GM23338 (cell line): ENCODE results near the gene MCRIP1. TPM values are rescaled to one million over a fixed set of nuclear protein-coding genes. Genes with fewer than 3 reads are reported as not detected.
A peak's percentile ranks its signal among the peaks of the same experiment; 100 is the strongest.

ENCODE experiments used
- ATAC-seq: fragments of 200-7000 bp; cut with Tn5 transposase; 3 replicates; pipeline ENCODE4 v1.9.1; 2020
- DNase-seq: peaks from one replicate; pipeline ENCODE4 v3.0.0-alpha.2; 2015; ENCODE audit warnings: low spot score
- H2AFZ ChIP-seq: fragments of 200-600 bp; sonication (generic); 2 replicates; pipeline ENCODE4 v1.8.0; 2016; ENCODE audit warnings: antibody characterized with exemption, mild to moderate bottlenecking, moderate library complexity
- H3F3A ChIP-seq: fragments of 200-600 bp; sonication (generic); replicated peaks from 2 replicates; pipeline ENCODE4 v1.8.0; 2017; ENCODE audit warnings: antibody characterized with exemption, mixed run types, low read depth
- H3K27ac ChIP-seq: fragments of 200-600 bp; sonication (generic); 2 replicates; pipeline ENCODE4 v1.6.1; 2016; ENCODE audit warnings: low read depth
- H3K27me3 ChIP-seq: fragments of 200-600 bp; sonication (generic); 2 replicates; pipeline ENCODE4 v1.8.0; 2016; ENCODE audit warnings: mild to moderate bottlenecking, mixed run types, moderate library complexity; ENCODE audit not compliant: insufficient read depth
- H3K36me3 ChIP-seq: fragments of 200-600 bp; sonication (generic); 2 replicates; pipeline ENCODE4 v1.8.0; 2016; ENCODE audit warnings: mild to moderate bottlenecking; ENCODE audit not compliant: insufficient read depth
- H3K4me1 ChIP-seq: fragments of 200-600 bp; sonication (generic); 2 replicates; pipeline ENCODE4 v1.8.0; 2016; ENCODE audit warnings: mild to moderate bottlenecking, moderate library complexity; ENCODE audit not compliant: insufficient read depth
- H3K4me2 ChIP-seq: fragments of 200-600 bp; sonication (generic); 2 replicates; pipeline ENCODE4 v1.7.1; 2017; ENCODE audit warnings: mixed run types
- H3K4me3 ChIP-seq: fragments of 200-600 bp; sonication (generic); 2 replicates; pipeline ENCODE4 v1.6.1; 2016; ENCODE audit warnings: mixed run types
- H3K79me2 ChIP-seq: fragments of 200-600 bp; sonication (generic); replicated peaks from 2 replicates; pipeline ENCODE4 v1.8.0; 2017; ENCODE audit warnings: mild to moderate bottlenecking; ENCODE audit not compliant: insufficient read depth
- H3K9me2 ChIP-seq: fragments of 200-600 bp; sonication (generic); 2 replicates; pipeline ENCODE4 v1.8.0; 2017; ENCODE audit not compliant: insufficient read depth
- H4K20me1 ChIP-seq: fragments of 200-600 bp; sonication (generic); replicated peaks from 2 replicates; pipeline ENCODE4 v1.8.0; 2017; ENCODE audit warnings: mild to moderate bottlenecking; ENCODE audit not compliant: insufficient read depth
- H3K27ac Mint-ChIP-seq: 2 replicates; pipeline ENCODE4 v1.8.0; 2020; ENCODE audit warnings: inconsistent platforms, mild to moderate bottlenecking, moderate library complexity, mixed read lengths
- H3K27me3 Mint-ChIP-seq: 3 replicates; pipeline ENCODE4 v1.8.0; 2022; ENCODE audit warnings: low read depth, mild to moderate bottlenecking, moderate library complexity, mixed read lengths, inconsistent platforms; ENCODE audit not compliant: insufficient read depth, poor library complexity
- H3K36me3 Mint-ChIP-seq: 3 replicates; pipeline ENCODE4 v1.8.0; 2021; ENCODE audit warnings: low read depth, mild to moderate bottlenecking, inconsistent platforms, moderate library complexity, mixed read lengths
- H3K4me1 Mint-ChIP-seq: 3 replicates; pipeline ENCODE4 v1.8.0; 2020; ENCODE audit warnings: mild to moderate bottlenecking, inconsistent platforms, mixed read lengths
- H3K4me3 Mint-ChIP-seq: 3 replicates; pipeline ENCODE4 v1.8.0; 2021; ENCODE audit warnings: moderate library complexity, mild to moderate bottlenecking, inconsistent platforms, mixed read lengths
- H3K9me3 Mint-ChIP-seq: 3 replicates; pipeline ENCODE4 v1.8.0; 2020; ENCODE audit warnings: moderate library complexity, mild to moderate bottlenecking, inconsistent platforms, mixed read lengths
- CREB1 ChIP-seq: fragments of 250-450 bp; sonication (Bioruptor Pico); IDR thresholded peaks from 2 replicates; pipeline ENCODE4 v1.5.0; 2020; ENCODE audit warnings: low read depth, mild to moderate bottlenecking, moderate library complexity
- ETS1 ChIP-seq: IDR thresholded peaks from 2 replicates; pipeline ENCODE4 v1.6.1; 2016; ENCODE audit warnings: antibody characterized with exemption
- EZH2 ChIP-seq: fragments of 200-600 bp; sonication (generic); IDR thresholded peaks from one replicate; pipeline ENCODE4 v1.8.0; 2017; ENCODE audit warnings: antibody characterized with exemption, mild to moderate bottlenecking, low read depth; ENCODE audit not compliant: unreplicated experiment
- EZH2phosphoT487 ChIP-seq: fragments of 200-600 bp; sonication (generic); IDR thresholded peaks from one replicate; pipeline ENCODE4 v1.8.1; 2018; ENCODE audit warnings: antibody characterized with exemption; ENCODE audit not compliant: unreplicated experiment
- JUNB ChIP-seq: IDR thresholded peaks from one replicate; pipeline ENCODE4 v1.6.1; 2016; ENCODE audit warnings: antibody characterized with exemption; ENCODE audit not compliant: unreplicated experiment
- NANOG ChIP-seq: IDR thresholded peaks from 2 replicates; pipeline ENCODE4 v1.6.1; 2016; ENCODE audit warnings: antibody characterized with exemption, borderline replicate concordance
- POLR2AphosphoS5 ChIP-seq: IDR thresholded peaks from 2 replicates; pipeline ENCODE4 v1.6.1; 2016; ENCODE audit warnings: antibody characterized with exemption, low read depth
- REST ChIP-seq: IDR thresholded peaks from one replicate; pipeline ENCODE4 v1.6.1; 2018; ENCODE audit warnings: antibody characterized with exemption; ENCODE audit not compliant: unreplicated experiment
- STAT1 ChIP-seq: IDR thresholded peaks from one replicate; pipeline ENCODE4 v1.6.1; 2016; ENCODE audit warnings: antibody characterized with exemption; ENCODE audit not compliant: unreplicated experiment
- ZNF114 ChIP-seq: fragments of 250-450 bp; sonication (Bioruptor Pico); IDR thresholded peaks from 2 replicates; pipeline ENCODE4 v1.5.0; 2020; ENCODE audit warnings: mild to moderate bottlenecking, moderate library complexity
- ZNF331 ChIP-seq: fragments of 250-450 bp; sonication (Bioruptor Pico); IDR thresholded peaks from 2 replicates; pipeline ENCODE4 v1.5.0; 2020; ENCODE audit warnings: low read depth, mild to moderate bottlenecking, moderate library complexity
- polyA plus RNA-seq: library from polyadenylated mRNA; unstranded; fragments of >200 nt; fragmentation: Nextera tagmentation; extraction: Ambion mirVana; gene quantifications from 2 replicates; pipeline ENCODE4 v1.2.1, GENCODE V29; 2016
- total RNA-seq: library from RNA; depleted of rRNA; stranded (reverse); fragments of >200 nt; shearing (Covaris generic); gene quantifications from 2 replicates; pipeline ENCODE4 v1.2.3, GENCODE V29; 2014
- TF ChIP-seq, protein P1 (sequence below), 2 experiments: fragments of 200-600 bp in 1 of 2; sonication (generic) in 1 of 2; conservative IDR thresholded peaks; 2 replicates each; pipeline versions ENCODE4 v1.5.1 to v1.6.1; 2016 to 2017; ENCODE audit warnings: antibody characterized with exemption in 2 of 2, low read depth in 2 of 2, mild to moderate bottlenecking in 2 of 2, moderate library complexity in 1 of 2

MCRIP1 gene
- total and polyA plus RNA-seq, 2 experiments from 2014 or later, result 85.2 to 101 TPM

DNA sequence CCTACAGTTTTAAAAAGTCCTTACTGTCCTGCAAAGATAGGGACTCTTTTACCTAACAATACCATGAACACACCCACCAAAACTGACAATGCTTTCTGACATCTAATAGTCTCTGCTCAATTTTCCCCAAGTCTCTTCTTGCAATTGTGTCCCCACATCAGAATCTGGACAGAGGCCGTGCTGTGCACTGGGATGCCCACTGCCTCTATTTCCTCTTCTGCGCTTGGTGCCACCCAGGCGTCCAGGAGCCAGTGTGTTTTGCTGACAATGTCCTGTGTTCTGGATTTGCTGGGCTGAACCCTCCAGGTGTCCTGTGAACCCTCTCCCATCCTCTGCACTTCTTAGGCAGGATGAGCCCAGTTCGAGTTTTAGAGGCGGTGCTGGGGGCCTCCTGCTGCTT lies 44.5 kb upstream of the MCRIP1 start:
- H4K20me1 ChIP-seq, result peaks cover 4% of the 10 kb centered on the region
- Mint-ChIP-seq H3K4me1 (no peaks in the 10 kb centered on the region), H3K9me3 (no peaks in the 10 kb centered on the region), H3K36me3 (peaks cover 47% of the 10 kb centered on the region), H3K27me3 (peaks cover 14% of the 10 kb centered on the region), H3K4me3 (no peak overlapping the region; the same call in 2 of the 3 replicates), H3K27ac (no peak overlapping the region)
- ATAC-seq, result no peak
- no peak for DNase-seq
- H3K4me3 ChIP-seq, result no peak overlapping the region
- H3K4me2 ChIP-seq, result no peak overlapping the region
- H3K79me2 ChIP-seq, result no peaks in the 10 kb centered on the region
- TF ChIP-seq JUNB (no peak), ZNF114 (CRISPR knock-in tag) (no peak), REST (no peak), ZNF331 (CRISPR knock-in tag) (no peak), STAT1 (no peak), CREB1 (no peak), EZH2 (no peak), NANOG (no peak), POLR2AphosphoS5 (no peak), EZH2phosphoT487 (no peak)
- no peak overlapping the region for H2AFZ ChIP-seq
- no peaks in the 10 kb centered on the region for H3K9me2 ChIP-seq
- H3K27me3 ChIP-seq, result no peaks in the 10 kb centered on the region
- H3K36me3 ChIP-seq, result peaks cover 9% of the 10 kb centered on the region; the same call in 1 of the 2 replicates
- no peaks in the 10 kb centered on the region for H3K4me1 ChIP-seq
- 0 out of 2 replicates have a peak, but pooled peaks cover 3% of the 10 kb centered on the region for H3F3A ChIP-seq
- H3K27ac ChIP-seq, result no peak overlapping the region

DNA sequence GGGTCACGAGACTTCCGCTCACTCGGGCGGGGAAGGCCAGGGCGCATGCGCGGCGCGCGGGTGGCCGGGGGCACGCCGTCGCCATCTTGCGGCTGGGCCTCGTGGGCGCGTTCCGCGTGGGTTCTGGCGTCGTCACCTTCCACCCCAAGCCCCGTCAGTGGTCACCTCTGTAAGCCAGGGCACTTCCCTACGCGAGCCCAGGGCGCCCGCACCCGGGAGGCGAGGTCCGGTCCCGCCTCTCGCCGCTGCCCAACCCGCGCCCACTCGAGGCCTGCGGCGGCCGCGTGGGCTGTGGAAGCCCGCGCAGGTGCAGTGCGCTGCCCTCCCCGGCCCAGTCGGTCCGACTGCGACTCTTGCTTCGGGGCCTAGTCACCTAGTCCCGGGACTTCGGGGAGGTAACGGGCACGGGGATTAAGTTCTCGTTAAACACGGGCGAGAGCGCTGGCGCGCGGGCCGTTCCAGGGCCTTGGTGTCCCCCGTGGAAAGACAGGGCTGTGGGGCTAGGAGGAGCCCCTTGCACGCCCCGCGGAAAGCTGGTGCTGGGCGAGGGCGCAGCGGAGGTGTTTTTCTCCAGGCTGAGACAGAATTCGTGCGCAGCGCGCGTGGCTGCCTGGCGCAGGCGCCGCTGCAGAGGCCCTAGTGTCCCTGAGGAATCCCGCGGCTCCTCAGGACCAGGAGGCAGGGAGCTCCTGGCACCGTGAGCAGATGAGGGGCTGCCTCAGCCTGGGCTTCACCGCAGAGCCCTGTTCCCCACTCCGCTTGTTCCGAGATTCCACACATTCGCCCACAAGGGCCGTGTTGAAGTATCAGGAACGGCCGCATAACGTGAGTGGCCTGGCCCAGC lies 38.5 kb upstream of the MCRIP1 start:
- peak overlapping the region; percentile 78; the same call in 1 of the 2 replicates for H3K27ac Mint-ChIP-seq
- Histone ChIP-seq H3K79me2 (0 out of 2 replicates have a peak, but pooled peaks cover 4% of the 10 kb centered on the region), H3K27ac (peak overlapping the region; percentile 63; the same call in 1 of the 2 replicates), H3K9me2 (no peaks in the 10 kb centered on the region), H2AFZ (peak overlapping the region; percentile 87), H3F3A (peaks cover 34% of the 10 kb centered on the region), H3K4me1 (peaks cover 12% of the 10 kb centered on the region), H4K20me1 (peaks cover under 1% of the 10 kb centered on the region; the same call in 1 of the 2 replicates), H3K27me3 (no peaks in the 10 kb centered on the region), H3K4me3 (peak overlapping the region; percentile 96), H3K4me2 (peak overlapping the region; percentile 92), H3K36me3 (no peaks in the 10 kb centered on the region)
- ATAC-seq (peak; percentile 9), DNase-seq (peak; percentile 89)
- TF ChIP-seq REST (peak; percentile 15), POLR2AphosphoS5 (peak; percentile 80), STAT1 (no peak), JUNB (no peak), ETS1 (peak; percentile 57; the same call in 1 of the 2 replicates)
- TF ChIP-seq, protein P1, sequence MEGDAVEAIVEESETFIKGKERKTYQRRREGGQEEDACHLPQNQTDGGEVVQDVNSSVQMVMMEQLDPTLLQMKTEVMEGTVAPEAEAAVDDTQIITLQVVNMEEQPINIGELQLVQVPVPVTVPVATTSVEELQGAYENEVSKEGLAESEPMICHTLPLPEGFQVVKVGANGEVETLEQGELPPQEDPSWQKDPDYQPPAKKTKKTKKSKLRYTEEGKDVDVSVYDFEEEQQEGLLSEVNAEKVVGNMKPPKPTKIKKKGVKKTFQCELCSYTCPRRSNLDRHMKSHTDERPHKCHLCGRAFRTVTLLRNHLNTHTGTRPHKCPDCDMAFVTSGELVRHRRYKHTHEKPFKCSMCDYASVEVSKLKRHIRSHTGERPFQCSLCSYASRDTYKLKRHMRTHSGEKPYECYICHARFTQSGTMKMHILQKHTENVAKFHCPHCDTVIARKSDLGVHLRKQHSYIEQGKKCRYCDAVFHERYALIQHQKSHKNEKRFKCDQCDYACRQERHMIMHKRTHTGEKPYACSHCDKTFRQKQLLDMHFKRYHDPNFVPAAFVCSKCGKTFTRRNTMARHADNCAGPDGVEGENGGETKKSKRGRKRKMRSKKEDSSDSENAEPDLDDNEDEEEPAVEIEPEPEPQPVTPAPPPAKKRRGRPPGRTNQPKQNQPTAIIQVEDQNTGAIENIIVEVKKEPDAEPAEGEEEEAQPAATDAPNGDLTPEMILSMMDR (conservative IDR thresholded peaks at IDR 0.05; ENCODE audit: low read depth in 2 of 2), result peak; percentile 14 to 27; a peak in 1 of 4 replicates
- peak overlapping the region; percentile 84 for H3K4me3 Mint-ChIP-seq
- peaks cover 21% of the 10 kb centered on the region for H3K4me1 Mint-ChIP-seq
- no peaks in the 10 kb centered on the region; the same call in 2 of the 3 replicates for H3K9me3 Mint-ChIP-seq
- peaks cover 8% of the 10 kb centered on the region; the same call in 2 of the 3 replicates for H3K36me3 Mint-ChIP-seq
- peaks cover 44% of the 10 kb centered on the region for H3K27me3 Mint-ChIP-seq
